Activated naive CD8-positive, alpha-beta T cell treated with anti-CD3 and anti-CD28 coated beads, Interleukin-2, amount 10 ng/mL, durations not matched to agents 7 days and 5 days (primary cell): ENCODE results near the gene RHEB. TPM values are rescaled to one million over a fixed set of nuclear protein-coding genes. Genes with fewer than 3 reads are reported as not detected.

ENCODE experiments used
- ATAC-seq: fragments of 150-1000 bp; cut with Tn5 transposase; one replicate; pipeline ENCODE4 v1.10.0; 2021; ENCODE audit warnings: low read depth, moderate library complexity
- POLR2A ChIA-PET: fragments of 350-600 bp; sonication (Branson Sonifier 250); formaldehyde crosslinking; loops from one replicate; lab custom pipeline; 2021; ENCODE audit warnings: antibody characterized with exemption; lab: Charles Lee
- DNase-seq: peaks from one replicate; pipeline ENCODE4 v3.0.0; 2021
- H3K27ac Mint-ChIP-seq: one replicate; pipeline ENCODE4 v1.8.0; 2022; ENCODE audit warnings: mild to moderate bottlenecking, mixed read lengths
- H3K27me3 Mint-ChIP-seq: one replicate; pipeline ENCODE4 v1.8.0; 2022; ENCODE audit warnings: mild to moderate bottlenecking, moderate library complexity, mixed read lengths
- H3K36me3 Mint-ChIP-seq: one replicate; pipeline ENCODE4 v1.8.0; 2021; ENCODE audit warnings: mild to moderate bottlenecking, mixed read lengths
- H3K4me1 Mint-ChIP-seq: one replicate; pipeline ENCODE4 v1.8.0; 2021; ENCODE audit warnings: mixed read lengths
- H3K4me3 Mint-ChIP-seq: one replicate; pipeline ENCODE4 v1.8.0; 2022; ENCODE audit warnings: mild to moderate bottlenecking, moderate library complexity, mixed read lengths
- H3K9me3 Mint-ChIP-seq: one replicate; pipeline ENCODE4 v1.8.0; 2021; ENCODE audit warnings: mixed read lengths
- total RNA-seq, 2 experiments: library from RNA; stranded (reverse); gene quantifications; one replicate each; pipeline ENCODE4 v1.2.3, GENCODE V29; 2021

Gene RHEB
- total RNA-seq, 2 experiments from 2014 or later = 73.0 to 78.9 TPM

DNA sequence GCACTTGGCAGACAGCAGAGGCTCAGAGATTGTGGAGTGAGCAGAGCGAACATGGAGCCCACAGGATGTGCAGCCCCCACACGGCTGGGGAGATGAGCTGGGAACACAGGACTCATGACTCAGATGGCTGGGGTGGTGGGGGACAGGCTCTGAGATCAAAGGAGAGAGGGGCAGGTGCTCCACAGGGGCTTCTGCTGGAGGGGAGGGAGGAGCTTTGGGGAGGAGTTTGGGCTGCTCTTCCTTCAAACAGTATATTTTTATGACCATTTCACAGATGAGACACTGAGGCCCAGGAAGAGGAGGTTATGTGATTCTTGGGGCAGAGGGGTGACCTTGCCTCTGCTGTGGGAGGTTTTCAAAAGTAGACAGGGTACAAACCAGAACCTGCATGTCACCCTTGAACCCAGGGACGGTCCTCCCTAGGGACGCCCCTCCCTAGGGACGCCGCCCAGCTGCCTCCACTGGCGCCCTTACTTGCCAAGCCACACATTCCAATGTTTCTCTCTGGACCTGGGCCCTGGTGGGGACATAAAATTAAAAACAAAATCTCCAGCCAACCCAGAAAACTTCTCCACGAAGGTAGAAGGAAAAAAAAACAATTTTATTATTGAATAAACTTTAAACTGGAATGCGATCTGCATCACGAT is 78.8 kb downstream of the RHEB start:
- peak overlapping the region; percentile 78 for H3K27ac Mint-ChIP-seq
- peaks cover 5% of the 10 kb centered on the region for H3K27me3 Mint-ChIP-seq
- ATAC-seq (no peak), DNase-seq (no peak)
- POLR2A ChIA-PET = interaction anchor here (0.6 to 2.2 kb wide), 6 partner anchors 7 to 100 kb away, joined by 3 to 9 read pairs (median 4); partner anchors contain the start of gene NUB1
- H3K36me3 Mint-ChIP-seq = no peaks in the 10 kb centered on the region
- no peaks in the 10 kb centered on the region for H3K9me3 Mint-ChIP-seq
- H3K4me1 Mint-ChIP-seq = peaks cover 24% of the 10 kb centered on the region
- peak overlapping the region; percentile 66 for H3K4me3 Mint-ChIP-seq

DNA sequence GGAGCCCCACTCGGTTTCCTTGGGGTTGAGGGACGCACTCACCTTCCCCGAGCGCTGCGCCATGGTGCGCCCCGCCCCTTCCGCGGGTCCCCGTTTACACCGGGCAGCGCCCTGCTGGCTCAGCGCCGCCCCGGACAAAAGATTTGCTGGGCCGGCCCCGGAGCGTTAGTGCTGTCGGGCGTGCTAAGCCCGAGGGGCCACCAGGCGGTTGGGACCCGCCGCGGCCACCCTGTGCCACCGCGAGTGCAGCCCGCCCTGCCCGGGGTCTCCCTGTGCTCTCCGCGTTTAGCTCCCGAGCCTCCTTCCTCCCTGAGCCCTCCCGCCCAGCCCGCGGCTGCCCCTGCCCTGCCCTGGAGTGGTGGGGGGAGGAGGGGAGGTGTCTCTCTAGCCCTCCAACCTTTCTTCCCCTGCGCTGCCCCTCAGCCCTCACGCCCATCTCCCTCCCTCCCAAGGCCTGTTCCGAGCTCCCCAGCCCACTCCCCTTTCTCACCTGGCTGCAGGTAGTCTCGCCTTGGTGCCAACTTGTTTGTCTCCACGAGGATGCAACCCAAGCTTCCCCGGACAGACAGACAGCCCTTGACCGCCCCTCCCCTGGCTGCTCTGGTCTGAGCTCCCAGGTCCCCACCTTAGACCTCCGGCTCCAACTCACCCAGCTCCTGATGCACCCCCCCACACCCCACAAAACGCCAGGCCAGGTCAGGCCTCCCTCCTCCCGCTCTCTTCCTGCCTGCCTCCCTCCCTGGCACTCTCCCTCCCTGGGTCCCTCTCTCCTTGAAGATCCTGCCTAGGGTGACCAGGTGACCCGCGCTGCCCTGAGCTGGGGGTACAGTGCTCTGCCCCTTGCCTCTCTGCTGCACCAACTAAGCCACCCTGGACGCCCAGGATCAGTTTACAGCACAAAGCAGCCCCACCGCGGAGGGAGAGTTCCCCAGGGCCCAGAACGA is 79.6 kb downstream of the RHEB start, which contains the start of gene CRYGN:
Gene CRYGN (minus strand): TSS at position 287 of the 944 bp plus-strand sequence. CDS start 224 bp downstream, at position 63.
- Mint-ChIP-seq H3K4me3 (peak within 1 kb of the TSS; percentile 66), H3K4me1 (peaks cover 24% of the 10 kb centered on the region), H3K9me3 (no peaks in the 10 kb centered on the region), H3K27me3 (peaks cover 5% of the 10 kb centered on the region), H3K27ac (peak within 1 kb of the TSS; percentile 68), H3K36me3 (no peaks in the 10 kb centered on the region)
- POLR2A ChIA-PET = interaction anchor here (1.1 to 2.2 kb wide), 4 partner anchors 8 to 99 kb away, joined by 3 to 9 read pairs (median 4); partner anchors contain the start of gene NUB1
- DNase-seq (no peak), ATAC-seq (peak; percentile 43)

DNA sequence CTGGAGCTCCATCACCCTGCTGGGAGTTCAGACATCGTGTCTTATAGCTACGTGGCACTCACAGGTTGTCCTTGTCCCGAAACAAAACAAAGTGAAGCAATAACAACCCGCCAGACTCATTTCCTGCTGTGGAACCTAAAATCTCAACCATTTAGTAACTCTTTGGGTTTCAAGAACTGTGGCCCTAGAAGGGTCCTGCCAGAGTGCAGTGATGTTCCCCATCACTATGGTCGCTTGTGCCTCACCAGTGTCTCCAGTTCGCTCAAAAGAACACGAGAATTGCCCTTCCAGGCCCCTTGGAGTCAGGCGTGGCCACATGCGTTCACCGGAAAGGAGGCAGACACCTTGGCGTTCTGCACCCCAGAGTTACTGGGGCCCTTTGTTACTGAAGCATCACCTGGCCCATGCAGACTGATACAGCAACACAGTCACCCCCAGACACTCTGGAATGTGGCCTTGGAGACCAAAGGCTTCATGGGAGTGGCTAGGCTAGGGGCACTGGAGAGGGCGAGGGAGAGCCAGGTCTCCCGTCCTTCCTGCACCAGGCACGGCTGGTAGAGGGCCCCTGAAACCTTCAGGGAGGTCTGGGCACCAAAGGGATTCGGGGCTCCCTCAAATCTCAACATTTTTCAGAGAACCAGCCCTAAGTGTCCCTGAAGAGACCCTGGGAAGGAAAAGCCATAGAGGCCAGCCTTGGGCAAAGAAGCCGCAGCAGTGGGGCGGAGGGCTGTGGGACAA is 80.7 kb downstream of the RHEB start:
- no peaks in the 10 kb centered on the region for H3K9me3 Mint-ChIP-seq
- no peak overlapping the region for H3K27ac Mint-ChIP-seq
- POLR2A ChIA-PET = no interaction called here
- DNase-seq (no peak), ATAC-seq (no peak)
- H3K4me3 Mint-ChIP-seq = peak overlapping the region; percentile 64
- peaks cover 5% of the 10 kb centered on the region for H3K27me3 Mint-ChIP-seq
- peaks cover 24% of the 10 kb centered on the region for H3K4me1 Mint-ChIP-seq
- H3K36me3 Mint-ChIP-seq = no peaks in the 10 kb centered on the region

DNA sequence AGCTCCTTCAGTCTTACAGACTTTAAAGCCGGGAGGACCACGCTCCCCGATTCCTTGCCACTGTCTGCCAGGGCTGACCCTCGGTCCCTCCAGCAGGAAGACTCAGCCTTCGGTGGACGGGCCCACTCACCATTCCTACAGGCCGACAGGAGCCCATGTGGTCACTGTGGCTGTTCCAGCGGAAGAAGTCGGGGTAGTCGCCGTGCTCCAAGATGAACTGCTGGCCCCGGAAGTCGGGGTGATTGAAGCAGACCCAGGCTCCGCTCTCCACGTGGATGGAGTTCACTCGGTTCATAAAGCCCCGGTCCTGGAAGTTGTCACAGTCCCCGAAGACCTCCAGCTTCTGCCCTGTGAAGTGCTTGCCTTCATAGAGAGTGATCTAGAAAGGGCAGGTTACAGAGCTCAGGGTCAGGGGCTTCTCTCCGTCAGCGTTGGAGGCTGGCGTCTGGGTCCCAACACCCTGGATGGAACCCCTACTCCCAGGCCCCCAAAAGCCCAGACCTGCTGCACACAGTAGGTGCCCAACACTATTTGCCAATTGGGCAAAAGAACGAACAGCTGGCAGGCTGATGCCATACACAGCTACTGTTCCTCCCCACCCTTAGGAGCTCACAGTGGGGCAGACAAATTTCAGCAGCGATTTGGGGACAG is 81.7 kb downstream of the RHEB start:
- DNase-seq (no peak), ATAC-seq (no peak)
- Mint-ChIP-seq H3K9me3 (no peaks in the 10 kb centered on the region), H3K27ac (no peak overlapping the region), H3K4me3 (no peak overlapping the region), H3K4me1 (peaks cover 27% of the 10 kb centered on the region), H3K36me3 (no peaks in the 10 kb centered on the region), H3K27me3 (peaks cover 5% of the 10 kb centered on the region)
- POLR2A ChIA-PET = no interaction called here

DNA sequence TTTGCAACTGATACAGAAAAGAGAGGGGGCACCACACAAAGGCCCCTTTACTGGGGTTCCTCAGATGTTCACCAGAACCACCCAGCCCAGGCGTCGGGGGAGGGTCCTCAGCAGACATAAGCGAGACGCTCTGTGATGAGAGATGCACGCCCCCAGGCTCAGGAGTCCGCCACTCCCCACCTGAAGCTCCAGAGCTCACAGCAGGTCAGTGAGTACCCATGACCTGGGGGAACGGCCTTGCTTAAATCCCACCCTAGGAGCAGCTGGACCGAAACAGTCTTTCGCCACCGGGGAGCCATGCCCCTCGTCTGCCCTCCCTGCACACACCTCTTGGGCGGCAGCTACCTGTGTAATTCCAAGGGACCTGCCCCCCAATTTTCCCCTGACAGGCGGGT is 82.5 kb downstream of the RHEB start:
- no peaks in the 10 kb centered on the region for H3K36me3 Mint-ChIP-seq
- no peak overlapping the region for H3K27ac Mint-ChIP-seq
- no peaks in the 10 kb centered on the region for H3K27me3 Mint-ChIP-seq
- DNase-seq (no peak), ATAC-seq (no peak)
- POLR2A ChIA-PET = no interaction called here
- no peaks in the 10 kb centered on the region for H3K9me3 Mint-ChIP-seq
- H3K4me1 Mint-ChIP-seq = peaks cover 31% of the 10 kb centered on the region
- H3K4me3 Mint-ChIP-seq = no peak overlapping the region

DNA sequence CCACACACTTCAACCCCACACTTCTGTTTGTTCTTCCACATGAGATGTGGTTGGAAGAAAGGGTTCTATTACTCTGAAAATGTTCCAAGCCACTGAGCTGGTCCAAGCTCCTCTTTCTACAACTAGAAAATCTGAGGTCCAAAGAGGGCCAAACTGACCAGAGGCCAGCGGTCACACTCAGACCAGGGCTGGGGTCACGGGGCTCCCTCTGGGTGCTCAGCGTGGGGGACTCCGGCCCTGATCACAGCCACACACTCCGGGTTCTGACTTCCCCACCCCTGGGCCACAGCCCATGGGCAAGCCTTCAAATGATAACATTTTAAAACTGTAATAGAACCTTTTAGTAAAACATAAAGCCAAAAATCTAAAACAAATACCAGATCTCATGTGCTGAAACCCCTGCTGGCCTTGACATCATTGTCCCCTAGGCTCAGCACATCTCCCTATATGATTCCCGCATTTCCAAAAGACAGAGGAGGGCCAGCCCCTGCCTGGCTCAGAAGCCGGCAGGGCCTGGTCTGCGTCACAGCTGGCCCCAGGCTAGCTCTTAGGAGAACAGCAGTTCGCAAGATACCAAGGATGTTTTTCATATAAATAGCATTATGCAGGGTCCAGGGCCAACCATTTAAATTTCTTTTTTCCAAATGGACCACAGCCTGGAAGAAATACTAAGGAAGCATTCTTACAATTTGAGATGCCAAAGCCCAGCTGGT is 83.1 kb downstream of the RHEB start:
- H3K4me1 Mint-ChIP-seq = peaks cover 27% of the 10 kb centered on the region
- H3K4me3 Mint-ChIP-seq = no peak overlapping the region
- POLR2A ChIA-PET = no interaction called here

DNA sequence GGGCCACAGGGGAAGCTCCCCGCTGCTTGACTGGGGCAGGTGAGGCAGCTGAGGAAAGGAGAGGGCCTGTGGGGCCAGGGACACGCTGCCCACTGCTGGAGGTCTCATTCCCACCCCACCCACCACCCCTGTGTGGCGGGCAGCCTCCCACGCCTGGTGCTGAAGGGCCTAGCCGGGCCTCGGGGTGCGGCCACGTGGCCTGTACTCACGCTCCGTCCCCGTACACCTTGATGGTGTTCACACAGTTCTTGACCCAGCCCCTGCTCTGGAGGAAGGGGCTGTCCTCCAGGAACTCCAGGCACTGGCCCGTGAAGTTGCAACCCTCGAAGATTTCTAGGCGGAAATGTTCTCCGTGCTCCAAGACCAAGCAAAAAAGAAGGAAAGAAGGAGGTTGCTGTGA is 83.7 kb downstream of the RHEB start:
- ATAC-seq (no peak), DNase-seq (no peak)
- H3K27me3 Mint-ChIP-seq = no peaks in the 10 kb centered on the region
- no peak overlapping the region for H3K27ac Mint-ChIP-seq
- peaks cover 24% of the 10 kb centered on the region for H3K4me1 Mint-ChIP-seq
- no peak overlapping the region for H3K4me3 Mint-ChIP-seq
- POLR2A ChIA-PET = no interaction called here
- H3K36me3 Mint-ChIP-seq = no peaks in the 10 kb centered on the region
- H3K9me3 Mint-ChIP-seq = no peaks in the 10 kb centered on the region

More for the DNA sequence above, 83.1 kb downstream of the RHEB start:
- no peaks in the 10 kb centered on the region for H3K36me3 Mint-ChIP-seq
- no peak overlapping the region for H3K27ac Mint-ChIP-seq
- no peaks in the 10 kb centered on the region for H3K9me3 Mint-ChIP-seq
- DNase-seq = no peak
- ATAC-seq = no peak
- no peaks in the 10 kb centered on the region for H3K27me3 Mint-ChIP-seq

DNA sequence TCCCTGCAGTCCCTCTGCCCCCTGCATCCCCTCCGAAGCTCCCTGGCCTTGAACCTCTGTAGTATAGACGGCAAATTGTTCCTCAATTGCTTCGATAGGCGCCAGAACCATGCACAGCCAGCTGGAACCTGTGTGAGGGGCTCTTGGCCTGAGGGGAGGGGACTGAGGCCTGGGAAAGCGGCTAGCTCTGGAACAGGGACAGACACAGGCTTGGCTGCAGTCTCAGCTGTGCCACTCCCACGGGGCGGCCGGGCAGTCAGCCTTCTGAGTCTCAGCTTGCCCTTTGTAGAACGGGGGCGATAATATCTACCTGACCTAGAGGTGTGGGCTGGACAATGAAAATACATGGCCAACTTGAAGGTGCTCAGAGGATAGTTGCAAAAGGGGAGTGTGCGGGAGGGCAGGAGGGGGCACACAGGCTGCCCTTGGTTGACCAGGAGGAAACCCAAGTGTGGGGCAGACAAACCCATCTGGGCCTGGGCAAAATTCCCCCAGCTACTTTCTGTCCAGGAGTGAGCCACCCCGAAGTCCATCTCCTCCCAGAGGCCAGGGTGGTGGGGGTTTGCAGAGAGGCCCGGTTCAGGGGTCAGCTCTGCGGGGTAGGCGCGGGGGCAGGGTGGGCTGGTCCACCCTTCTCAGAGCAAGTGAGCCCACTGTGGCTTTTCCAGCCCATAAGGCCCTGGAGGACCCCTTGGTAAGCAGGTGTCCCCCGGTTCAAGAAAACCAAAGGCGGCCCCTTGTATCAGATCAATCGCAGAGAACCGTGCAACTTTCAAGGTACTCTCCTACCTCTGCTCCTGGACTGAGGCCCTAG is 84.4 kb downstream of the RHEB start:
- no peak overlapping the region for H3K27ac Mint-ChIP-seq
- no peaks in the 10 kb centered on the region for H3K9me3 Mint-ChIP-seq
- DNase-seq (no peak), ATAC-seq (no peak)
- POLR2A ChIA-PET = no interaction called here
- peaks cover 22% of the 10 kb centered on the region for H3K4me1 Mint-ChIP-seq
- no peaks in the 10 kb centered on the region for H3K27me3 Mint-ChIP-seq
- H3K36me3 Mint-ChIP-seq = no peaks in the 10 kb centered on the region
- H3K4me3 Mint-ChIP-seq = no peak overlapping the region

DNA sequence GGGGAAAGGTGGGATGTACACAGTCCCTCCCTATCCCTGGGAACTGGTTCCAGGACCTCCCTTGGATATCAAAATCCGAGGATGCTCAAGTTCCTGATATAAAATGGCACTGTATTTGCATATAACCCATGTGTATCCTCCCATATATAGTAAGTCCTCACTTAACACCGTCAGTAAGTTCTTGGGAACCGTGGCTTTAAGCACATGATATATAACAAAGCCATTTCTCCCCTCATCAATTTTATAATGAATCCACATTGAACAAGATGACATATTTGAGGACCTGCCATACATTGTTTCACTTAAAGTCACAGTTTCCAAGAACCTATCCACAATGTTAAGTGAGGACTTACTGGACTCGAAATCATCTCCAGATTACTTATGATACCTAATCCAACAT is 85.1 kb downstream of the RHEB start:
- Mint-ChIP-seq H3K36me3 (no peaks in the 10 kb centered on the region), H3K4me1 (peaks cover 28% of the 10 kb centered on the region), H3K9me3 (no peaks in the 10 kb centered on the region), H3K4me3 (no peak overlapping the region), H3K27me3 (no peaks in the 10 kb centered on the region), H3K27ac (no peak overlapping the region)
- DNase-seq (no peak), ATAC-seq (no peak)
- POLR2A ChIA-PET = no interaction called here

DNA sequence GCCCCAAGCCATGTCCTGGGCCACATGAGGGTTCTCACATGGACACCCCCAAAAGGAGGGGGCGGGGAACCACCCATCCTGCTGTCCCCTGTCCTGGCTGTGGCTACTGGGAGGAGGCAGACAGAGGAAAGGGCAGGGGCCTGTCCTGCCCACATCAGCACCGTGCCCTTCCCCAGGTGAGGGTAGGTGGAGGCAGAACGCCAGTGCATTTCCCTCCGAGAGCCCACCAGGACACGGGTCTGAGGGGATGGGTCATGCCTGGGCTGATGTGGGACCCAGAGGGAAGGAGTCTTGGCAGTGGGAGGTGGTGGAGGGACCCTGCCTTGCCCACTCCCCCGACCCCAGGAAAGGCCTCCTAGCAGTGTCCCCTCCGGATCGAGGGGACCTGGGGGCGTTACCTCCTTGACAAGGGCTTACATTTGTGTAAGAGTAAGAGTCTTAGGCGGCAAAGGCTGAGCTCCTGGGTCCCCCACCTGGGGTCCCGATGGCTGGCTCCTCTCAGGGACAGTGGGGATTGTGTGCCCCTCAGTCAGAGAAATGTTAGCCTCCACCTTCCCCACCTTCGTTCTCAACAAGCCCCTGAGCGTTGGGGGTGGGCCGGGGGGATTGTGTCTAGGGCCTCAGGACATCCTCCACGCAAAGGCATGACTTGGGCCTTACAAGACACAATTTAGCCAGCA is 85.8 kb downstream of the RHEB start:
- ATAC-seq = no peak
- no peaks in the 10 kb centered on the region for H3K27me3 Mint-ChIP-seq
- no peak for DNase-seq
- POLR2A ChIA-PET = interaction anchor here (1.0 kb wide), 3 partner anchors 8 to 83 kb away, joined by 3 to 4 read pairs (median 3); no protein-coding TSS in a partner anchor
- H3K4me1 Mint-ChIP-seq = peaks cover 33% of the 10 kb centered on the region
- H3K36me3 Mint-ChIP-seq = no peaks in the 10 kb centered on the region
- no peaks in the 10 kb centered on the region for H3K9me3 Mint-ChIP-seq
- H3K4me3 Mint-ChIP-seq = no peak overlapping the region
- peak overlapping the region; percentile 86 for H3K27ac Mint-ChIP-seq
